A172 (cell line): Measurements from ENCODE around the gene MED27. TPM values are rescaled to one million over a fixed set of nuclear protein-coding genes. Genes with fewer than 3 reads are reported as not detected.

Source experiments
- DNase-seq: peaks from one replicate; pipeline ENCODE4 v3.0.0-alpha.2; 2015; ENCODE audit warnings: low spot score
- total RNA-seq: library from RNA; depleted of rRNA; stranded (reverse); fragments of >200 nt; shearing (Covaris generic); gene quantifications from 2 replicates; pipeline ENCODE4 v1.2.3, GENCODE V29; 2014; rRNA removed

MED27 gene
- 20.7 and 30.2 TPM in 2 replicates for total RNA-seq

GRCh38 chr9:132079391-132080091 is at the start of gene MED27:
TSS of gene MED27 (minus strand) at chr9:132079867. CDS start at chr9:132079844, 23 bp downstream.
- DNase-seq: peak; percentile 85

DNA sequence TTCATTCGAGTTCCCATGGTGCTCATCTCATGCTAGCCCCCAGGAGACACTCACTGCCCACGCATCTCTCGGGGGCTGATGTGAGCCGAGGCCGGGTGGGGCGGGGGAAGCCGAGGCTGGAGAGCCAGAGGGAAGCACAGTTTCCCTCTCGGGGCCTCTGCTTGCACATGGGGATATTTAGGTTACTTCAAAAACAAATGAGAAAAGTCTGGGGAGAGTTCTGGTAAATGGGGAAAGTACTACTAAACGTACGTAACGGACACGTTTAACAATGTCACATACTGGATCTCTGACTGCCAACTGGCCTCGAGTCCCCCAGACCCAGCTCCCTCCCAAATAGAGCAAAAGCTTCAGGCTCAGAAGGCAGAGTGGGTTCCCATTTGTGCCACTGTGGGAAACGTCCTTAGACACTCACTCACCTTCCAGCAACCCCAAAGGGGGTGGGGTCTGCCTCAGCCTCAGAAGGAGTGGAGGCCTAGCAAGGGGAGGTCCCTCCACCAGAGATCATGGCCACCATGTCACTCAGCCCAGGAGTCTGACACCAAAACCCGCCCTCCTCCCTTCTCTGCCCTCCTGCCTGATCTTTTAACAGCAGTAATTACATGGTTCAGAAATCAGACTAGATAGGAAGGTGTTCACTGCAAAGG is 48.3 kb upstream of the MED27 start:
- DNase-seq: no peak

GRCh38 chr9:132126680-132127236 is 47.1 kb upstream of the MED27 start:
- no peak for DNase-seq

GRCh38 chr9:132125944-132126679 is 46.4 kb upstream of the MED27 start:
- DNase-seq: peak; percentile 18

DNA sequence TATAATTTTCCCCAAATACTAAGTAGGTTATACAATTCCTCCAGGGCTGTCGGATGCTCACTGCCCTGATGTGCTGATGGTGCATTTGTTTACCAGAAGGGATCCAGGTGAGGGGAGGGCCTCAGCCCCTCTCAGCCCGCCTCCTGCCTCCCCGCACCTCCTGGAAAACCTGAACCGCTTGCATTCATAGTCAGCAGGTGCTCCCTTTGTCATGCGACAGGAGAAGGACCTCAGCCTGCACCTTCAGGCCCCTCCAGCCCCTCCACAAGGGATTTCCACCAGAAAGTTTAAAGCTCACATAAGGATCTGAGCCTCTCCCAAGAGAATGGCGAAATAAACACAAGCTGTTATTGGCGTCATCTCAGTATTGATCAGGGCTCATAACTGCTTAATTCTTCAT is 45.7 kb upstream of the MED27 start:
- no peak for DNase-seq

DNA sequence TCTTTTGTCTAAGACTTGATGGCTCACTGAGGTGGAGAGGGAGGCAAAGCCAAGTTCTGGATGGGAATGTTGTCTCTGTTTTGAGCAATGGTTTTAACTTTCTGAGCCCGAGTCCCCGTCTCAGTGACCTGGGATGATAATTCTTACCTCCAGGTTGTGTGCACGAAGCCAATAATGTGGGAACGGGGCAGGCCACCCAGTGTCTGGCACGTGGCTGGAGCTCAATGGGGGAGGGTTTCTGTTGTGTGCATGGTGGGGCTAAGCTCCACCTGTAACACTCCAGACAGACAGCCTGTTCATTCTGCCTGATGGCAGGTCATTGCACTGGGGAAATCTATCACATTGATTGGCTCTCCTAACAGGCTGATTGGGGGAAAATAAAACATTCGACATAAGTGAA is 45.1 kb upstream of the MED27 start:
- no peak for DNase-seq

DNA sequence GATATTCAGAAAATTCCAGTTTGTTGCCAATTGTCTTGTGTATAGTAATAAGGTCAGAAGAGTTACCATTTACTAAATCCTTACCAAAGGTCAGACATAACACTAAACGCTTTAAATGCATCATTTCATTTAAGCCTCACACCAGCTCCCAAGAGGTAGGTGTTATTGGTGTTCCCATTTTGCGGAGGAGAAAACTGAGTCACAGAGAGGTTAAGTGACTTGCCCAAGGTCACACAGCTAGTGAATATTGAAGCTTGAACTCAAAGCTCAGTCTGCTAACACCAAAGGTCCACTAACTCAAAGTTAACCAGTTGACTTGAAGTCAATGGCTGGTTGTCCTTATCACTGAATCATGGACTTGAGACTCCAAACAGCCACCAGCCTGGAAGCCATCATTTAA is 41.4 kb upstream of the MED27 start:
- DNase-seq: no peak

DNA sequence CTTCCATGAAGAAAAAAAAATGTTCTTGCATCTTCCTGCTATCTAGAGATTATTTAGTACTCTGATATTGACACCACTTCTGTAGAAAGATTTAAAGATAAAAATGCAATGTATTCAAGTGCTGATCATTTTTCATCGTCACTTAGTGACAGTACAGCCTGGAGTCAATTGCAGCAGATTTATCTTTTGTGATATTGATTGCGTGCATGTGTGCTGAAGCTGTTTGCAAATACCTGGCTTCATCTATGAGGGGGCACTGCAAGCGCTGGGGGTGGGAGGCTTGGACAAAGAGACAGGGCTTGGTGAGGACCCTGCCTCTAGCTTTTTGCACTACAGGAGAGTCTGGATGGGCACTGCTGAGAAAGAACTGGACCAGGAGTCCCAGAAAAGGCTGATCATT is 38.0 kb upstream of the MED27 start:
- no peak for DNase-seq

- DNase-seq: no peak
Observed at GRCh38 chr9:132116583-132116982, 36.9 kb upstream of the MED27 start.

GRCh38 chr9:132114102-132114707 is 34.5 kb upstream of the MED27 start:
- DNase-seq: peak; percentile 69

DNA sequence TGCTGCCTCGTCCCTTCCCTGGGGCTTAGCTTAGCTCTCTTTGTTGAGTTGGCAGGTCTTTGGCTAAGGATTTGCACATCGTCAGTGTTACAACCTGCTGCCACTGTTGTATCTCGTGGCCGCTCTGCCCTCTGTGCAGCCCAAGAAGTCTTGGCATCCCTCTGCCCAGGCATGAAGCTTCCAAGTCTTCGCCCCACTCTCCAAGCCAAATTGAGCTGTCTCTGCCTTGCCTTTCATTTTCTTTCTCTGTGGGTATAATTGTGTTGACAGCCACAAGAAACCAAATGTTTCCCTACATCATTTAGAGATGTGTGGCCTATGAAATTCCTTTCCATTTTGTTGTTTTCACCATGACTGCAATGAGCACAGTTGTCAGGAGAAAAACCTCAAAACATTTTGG is 29.6 kb upstream of the MED27 start:
- no peak for DNase-seq

DNA sequence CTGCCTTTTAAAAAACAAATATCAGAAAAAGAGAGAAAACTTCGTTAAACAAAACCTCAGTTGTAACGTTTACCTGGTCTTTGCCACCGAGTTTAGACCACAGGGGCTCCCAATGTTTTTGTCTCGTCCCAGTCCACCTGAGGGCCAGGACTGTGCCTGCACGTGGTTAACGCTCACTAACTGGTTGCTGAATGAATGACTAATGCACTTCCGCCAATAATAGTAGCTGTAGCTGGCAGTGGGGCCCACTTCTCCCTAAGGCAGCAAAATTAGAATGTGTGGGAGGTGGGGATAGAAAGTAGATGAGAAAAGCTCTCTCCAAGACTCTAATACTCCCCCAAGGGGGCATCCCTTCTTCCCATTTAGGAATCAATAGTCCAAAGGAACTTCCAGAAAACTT is 29.1 kb upstream of the MED27 start:
- DNase-seq: no peak

DNA sequence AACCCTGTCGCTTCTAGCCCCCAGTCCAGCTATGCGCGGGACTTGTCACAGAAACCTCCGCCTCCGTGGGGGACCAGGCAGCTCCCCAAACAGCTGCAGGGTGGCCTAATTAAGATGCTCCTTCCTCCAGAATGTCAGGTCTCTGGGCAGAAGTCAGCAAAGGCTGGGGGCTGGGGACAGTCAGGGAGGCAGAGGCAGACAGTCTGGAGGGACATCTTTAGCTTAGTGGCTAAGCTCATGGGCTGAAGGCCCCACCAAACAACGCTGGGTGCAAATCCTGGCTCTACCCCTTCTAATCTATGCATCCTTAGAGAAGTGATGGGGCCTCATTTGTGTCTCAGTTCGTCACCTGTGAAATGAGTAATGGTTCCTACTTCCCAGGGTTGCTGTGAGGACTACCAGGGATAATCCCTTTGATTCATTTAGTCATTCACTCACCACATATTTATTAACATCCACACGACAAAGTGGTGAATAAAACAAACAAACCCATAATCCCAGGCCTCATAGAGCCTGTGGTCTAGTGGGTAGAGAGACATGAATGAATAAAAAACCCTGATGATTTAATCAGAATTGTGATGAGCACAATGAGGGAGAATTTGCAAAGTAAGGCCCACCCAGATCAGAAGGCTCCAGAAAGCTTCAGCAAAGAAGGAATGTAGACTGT is 20.2 kb upstream of the MED27 start:
- DNase-seq: peak; percentile 84

DNA sequence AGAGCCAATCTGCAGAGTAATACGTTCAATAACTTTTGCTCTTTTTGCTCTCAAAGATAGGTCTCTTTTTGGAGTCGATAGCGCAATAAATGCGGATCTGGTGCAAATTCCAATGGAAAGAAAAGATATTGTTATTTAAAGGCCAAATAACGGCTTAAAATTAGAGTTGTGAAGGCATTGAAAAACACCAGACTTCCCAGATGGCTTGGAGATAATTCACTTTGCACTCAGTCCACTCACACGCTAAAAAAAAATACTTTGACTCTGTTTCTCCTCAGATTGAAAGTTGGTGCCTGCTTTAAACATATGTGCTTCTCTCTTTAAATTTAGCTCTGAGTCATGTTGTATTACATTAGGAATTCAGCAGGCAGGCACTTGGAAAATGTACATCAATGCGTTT is 19.5 kb upstream of the MED27 start:
- no peak for DNase-seq

- peak; percentile 71 for DNase-seq
Observed at GRCh38 chr9:132094314-132094791, 14.7 kb upstream of the MED27 start.

- DNase-seq: peak; percentile 50
Observed at GRCh38 chr9:132090771-132091170, 11.1 kb upstream of the MED27 start.

GRCh38 chr9:132087438-132088030 is 7.9 kb upstream of the MED27 start:
- no peak for DNase-seq

- no peak for DNase-seq
Observed at GRCh38 chr9:132082188-132082587, 2.5 kb upstream of the MED27 start.

DNA sequence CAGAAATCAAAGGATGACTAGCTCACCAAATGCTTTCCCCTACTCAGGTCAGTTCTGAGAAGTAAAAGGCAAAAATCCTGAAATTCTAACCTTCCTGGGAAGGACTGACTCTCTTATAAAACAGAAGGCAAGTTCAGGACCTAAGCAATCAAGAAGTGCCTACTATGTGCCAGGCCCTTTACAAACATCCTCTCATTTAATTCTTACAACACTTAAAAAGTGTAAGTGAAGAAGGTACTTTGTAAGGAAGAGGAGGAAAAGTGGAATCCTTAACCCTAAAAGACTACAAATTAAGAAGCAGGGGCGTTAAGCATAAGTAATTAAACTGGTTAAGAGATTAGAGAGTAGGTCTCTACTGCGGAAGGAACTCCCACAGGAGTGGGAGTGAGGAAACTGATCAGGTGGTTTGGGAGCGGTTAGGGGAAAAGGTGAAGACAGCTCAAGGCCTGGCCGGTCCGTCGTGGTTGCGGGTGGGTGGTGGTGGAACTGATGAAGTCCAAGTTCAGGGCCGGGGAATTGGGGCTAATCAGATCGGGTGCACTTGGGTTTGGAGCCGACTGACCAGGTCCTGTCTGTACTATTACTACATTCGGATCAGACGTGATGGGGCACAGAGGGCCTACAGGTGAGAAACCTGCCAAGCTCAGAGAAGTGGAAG is 839 bp downstream of the MED27 start:
- no peak for DNase-seq
